GM10847 (cell line): ENCODE data around the gene IPO7.

ENCODE experiments used
- POLR2A ChIP-seq: IDR thresholded peaks from 2 replicates; pipeline ENCODE4 v1.6.1; 2011; ENCODE audit not compliant: insufficient read length; ENCODE audit errors: extremely low read depth

IPO7 gene

DNA sequence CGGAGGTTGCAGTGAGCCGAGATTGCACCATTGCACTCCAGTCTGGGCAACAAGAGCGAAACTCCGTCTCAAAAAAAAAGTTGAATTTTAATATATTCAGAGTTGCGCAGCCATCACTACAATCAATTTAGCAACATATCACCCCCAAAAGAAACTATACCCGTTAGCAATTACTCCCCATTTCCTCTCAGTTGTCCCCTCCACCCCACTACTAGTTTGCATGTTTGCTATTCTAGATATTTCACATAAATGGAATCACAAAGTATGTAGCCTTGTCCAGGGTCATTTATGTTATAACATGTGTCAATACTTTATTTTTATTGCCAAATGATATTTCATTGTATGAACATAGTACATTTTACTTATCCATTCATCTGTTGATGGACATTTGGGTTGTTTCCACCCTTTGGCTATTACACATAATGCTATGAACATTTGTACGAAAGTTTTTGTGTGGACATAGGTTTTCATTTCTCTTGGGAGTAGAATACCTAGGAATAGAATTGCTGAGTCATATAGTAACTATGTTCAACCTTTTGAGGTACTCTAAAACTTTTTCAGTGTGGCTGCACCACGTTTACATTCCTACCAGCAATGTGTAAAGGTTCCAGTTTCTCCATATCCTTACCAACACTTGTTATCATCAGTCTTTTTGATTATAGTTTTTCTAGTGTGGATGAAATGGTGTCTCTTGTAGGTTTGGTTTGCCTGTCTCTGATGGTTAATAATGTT, 78.5 kb downstream of the IPO7 start:
- TF ChIP-seq POLR2A, result no peak

- no peak for TF ChIP-seq POLR2A
These were observed 86.3 kb downstream of the IPO7 start for GRCh38 chr11:9470765-9471164.

DNA sequence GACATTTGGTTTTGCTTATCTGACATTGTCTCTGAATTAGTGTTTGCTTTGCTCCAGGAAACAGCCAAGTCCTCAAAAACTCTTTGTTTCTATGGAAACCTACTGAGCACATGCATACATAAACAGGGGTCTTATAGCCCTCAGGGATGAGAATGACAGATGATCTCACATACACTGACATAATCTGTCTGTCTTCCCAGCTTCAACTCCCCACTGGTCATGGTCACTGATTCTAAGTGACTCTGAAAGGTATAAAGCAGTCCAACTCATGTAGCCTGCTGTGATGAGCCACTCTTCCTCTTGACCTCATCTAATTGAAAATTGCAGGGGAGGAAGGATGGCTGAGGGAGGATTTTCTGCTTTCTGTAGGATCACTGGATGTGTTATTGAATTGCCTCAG, 89.0 kb downstream of the IPO7 start:
- no peak for TF ChIP-seq POLR2A

GRCh38 chr11:9479899-9480298, 95.4 kb downstream of the IPO7 start:
- TF ChIP-seq POLR2A, result no peak

DNA sequence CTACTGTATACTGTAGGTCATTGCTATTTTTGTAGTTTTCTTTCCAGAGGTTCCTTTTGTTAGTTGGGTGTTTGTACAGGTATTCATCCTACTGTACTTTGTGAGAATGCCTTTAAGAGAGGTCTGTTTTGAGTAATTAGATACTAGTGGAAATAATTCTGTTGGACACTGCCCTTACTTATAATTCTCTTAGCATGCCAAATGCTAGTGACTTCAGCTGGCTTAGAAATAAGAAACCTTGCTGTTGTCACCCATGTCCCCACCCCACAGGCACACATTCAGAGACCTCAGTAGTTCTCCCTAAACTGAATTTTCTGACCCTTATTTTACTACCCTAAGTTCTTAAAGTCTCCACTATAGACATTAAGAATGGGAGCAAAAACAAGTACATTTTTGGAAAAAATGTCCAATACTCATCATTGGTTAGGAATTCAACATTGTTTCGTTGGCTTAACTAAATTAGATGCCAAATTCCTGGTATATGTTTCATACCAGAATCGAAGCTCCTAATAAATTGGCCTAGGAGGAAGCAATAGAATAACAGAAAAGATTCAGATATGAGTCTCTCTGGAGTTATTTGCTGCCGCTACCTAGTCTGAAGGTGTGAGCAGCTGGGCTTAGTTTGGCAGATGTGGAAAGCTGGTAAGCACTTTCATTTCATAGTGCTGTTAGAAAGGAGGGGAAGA, 104.8 kb downstream of the IPO7 start:
- no peak for TF ChIP-seq POLR2A

- TF ChIP-seq POLR2A, result no peak
These were observed 105.9 kb downstream of the IPO7 start for GRCh38 chr11:9490376-9490775.

- TF ChIP-seq POLR2A, result no peak
These were observed 109.0 kb downstream of the IPO7 start for GRCh38 chr11:9493492-9493891.

GRCh38 chr11:9494316-9494715, 109.9 kb downstream of the IPO7 start:
- TF ChIP-seq POLR2A, result no peak

DNA sequence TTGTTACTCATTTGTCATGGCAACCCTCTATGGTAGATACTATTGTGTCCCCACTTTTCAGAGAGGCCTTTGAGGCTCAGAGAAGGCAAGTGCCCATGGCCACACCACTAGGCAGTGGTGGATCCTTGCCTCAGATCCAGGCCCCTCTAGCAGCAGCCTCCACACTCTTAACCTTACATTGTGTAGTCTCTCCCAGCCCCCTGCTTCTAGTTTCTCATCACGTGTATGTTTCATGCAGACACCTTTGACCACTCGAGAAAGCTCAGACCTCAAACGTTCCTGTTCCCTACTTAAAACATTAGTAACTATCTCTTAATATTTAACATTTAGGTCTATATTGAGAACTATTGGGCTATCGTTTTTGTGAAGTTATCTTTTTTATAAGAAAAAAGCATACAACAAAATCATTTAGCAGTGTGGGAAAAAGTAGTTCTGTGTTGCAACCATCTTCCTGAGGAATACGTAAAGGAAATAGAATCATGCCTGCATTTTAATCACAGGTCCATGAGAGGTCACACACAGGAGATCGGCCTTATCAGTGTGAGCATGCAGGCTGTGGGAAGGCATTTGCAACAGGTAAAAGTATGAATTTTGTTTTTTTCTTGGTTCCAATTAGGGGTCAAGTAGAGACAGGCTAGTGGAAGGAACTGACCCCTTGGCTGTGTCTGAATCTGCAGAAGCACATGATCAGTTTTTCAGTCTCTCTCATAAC, 111.5 kb downstream of the IPO7 start:
- TF ChIP-seq POLR2A, result no peak
